ENCODE measurements around the gene TMEM33. TPM values are rescaled to one million over a fixed set of nuclear protein-coding genes. Genes with fewer than 3 reads are reported as not detected.

The TMEM33 gene
- total RNA-seq, 1 donor from 2014 or later: 22.5 TPM

DNA sequence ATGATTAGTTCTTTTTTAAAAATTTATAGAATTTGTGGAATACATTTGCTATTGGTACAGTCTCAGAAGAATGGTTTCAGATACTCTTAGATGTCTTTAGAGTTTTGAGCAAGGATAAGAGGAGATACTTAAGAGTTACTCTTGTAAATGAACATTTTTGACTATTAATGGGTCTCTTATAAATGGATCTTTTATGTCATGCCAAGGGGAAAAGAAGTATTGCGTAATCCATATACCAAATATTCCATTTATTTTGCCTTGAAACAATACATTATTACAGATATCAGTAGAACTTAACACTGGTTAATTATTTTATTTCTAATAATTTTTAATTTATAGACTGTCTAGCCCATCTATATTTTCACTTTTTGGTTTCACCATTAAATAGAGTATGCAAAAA lies 29.2 kb downstream of the TMEM33 start:
- Histone ChIP-seq H3K4me1 (no peaks in the 10 kb centered on the region), H3K27me3 (ENCODE audit: low read depth) (no peaks in the 10 kb centered on the region), H3K4me3 (no peak overlapping the region), H3K9me3 (replicated peaks) (peaks cover 11% of the 10 kb centered on the region), H3K36me3 (no peaks in the 10 kb centered on the region), H3K27ac (replicated peaks) (no peak overlapping the region)
- intact Hi-C loops (cut with micrococcal nuclease): no loop called here
- TF ChIP-seq, protein P1, sequence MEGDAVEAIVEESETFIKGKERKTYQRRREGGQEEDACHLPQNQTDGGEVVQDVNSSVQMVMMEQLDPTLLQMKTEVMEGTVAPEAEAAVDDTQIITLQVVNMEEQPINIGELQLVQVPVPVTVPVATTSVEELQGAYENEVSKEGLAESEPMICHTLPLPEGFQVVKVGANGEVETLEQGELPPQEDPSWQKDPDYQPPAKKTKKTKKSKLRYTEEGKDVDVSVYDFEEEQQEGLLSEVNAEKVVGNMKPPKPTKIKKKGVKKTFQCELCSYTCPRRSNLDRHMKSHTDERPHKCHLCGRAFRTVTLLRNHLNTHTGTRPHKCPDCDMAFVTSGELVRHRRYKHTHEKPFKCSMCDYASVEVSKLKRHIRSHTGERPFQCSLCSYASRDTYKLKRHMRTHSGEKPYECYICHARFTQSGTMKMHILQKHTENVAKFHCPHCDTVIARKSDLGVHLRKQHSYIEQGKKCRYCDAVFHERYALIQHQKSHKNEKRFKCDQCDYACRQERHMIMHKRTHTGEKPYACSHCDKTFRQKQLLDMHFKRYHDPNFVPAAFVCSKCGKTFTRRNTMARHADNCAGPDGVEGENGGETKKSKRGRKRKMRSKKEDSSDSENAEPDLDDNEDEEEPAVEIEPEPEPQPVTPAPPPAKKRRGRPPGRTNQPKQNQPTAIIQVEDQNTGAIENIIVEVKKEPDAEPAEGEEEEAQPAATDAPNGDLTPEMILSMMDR (IDR thresholded peaks at IDR 0.05; ENCODE audit: borderline replicate concordance): no peak
- no peak for DNase-seq

DNA sequence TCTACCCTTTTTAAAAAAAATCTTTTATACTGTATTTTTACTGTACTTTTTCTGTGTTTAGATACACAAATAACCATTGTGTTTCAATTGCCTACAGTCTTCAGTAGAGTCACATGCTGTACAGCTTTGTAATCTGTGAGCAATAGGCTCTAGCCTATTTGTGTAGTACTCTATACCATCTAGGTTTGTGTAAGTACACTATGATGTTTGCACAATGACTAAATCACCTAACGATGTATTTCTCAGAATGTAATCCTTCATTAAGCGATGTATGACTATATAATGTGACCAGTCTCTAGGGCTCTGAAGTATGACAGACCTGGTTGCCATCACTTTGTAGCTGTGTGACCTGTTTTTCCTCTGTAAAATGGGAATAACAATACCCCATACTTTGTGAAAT lies 32.2 kb downstream of the TMEM33 start:
- H3K9me3 ChIP-seq (replicated peaks): peaks cover 11% of the 10 kb centered on the region
- TF ChIP-seq, protein P1 (IDR thresholded peaks at IDR 0.05; ENCODE audit: borderline replicate concordance): no peak
- H3K27me3 ChIP-seq (ENCODE audit: low read depth): no peaks in the 10 kb centered on the region
- DNase-seq: no peak
- intact Hi-C loops (cut with micrococcal nuclease): no loop called here
- H3K36me3 ChIP-seq: no peaks in the 10 kb centered on the region
- H3K4me1 ChIP-seq: no peaks in the 10 kb centered on the region
- no peak overlapping the region for H3K27ac ChIP-seq (replicated peaks)
- no peak overlapping the region for H3K4me3 ChIP-seq

DNA sequence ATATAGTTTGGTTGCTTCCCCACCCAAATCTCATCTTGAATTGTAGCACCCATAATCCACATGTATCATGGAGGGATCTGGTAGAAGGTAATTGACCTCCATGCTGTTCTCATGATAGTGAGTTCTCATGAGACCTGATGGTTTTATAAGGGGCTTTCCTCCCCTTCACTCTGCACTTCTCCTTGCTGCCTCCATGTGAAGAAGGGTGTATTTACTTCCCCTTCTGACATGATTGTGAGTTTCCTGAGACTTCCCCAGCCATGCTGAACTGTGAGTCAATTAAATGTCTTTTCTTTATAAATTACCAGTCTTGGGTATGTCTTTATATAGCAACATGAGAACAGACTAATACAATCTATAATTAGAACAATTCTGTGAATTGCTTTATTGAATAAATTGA lies 34.4 kb downstream of the TMEM33 start:
- intact Hi-C loops (cut with micrococcal nuclease): no loop called here
- no peaks in the 10 kb centered on the region for H3K27me3 ChIP-seq (ENCODE audit: low read depth)
- H3K4me1 ChIP-seq: no peaks in the 10 kb centered on the region
- H3K9me3 ChIP-seq (replicated peaks): peaks cover 11% of the 10 kb centered on the region
- no peak overlapping the region for H3K4me3 ChIP-seq
- H3K36me3 ChIP-seq: no peaks in the 10 kb centered on the region
- TF ChIP-seq, protein P1 (IDR thresholded peaks at IDR 0.05; ENCODE audit: borderline replicate concordance): no peak
- no peak overlapping the region for H3K27ac ChIP-seq (replicated peaks)
- no peak for DNase-seq

DNA sequence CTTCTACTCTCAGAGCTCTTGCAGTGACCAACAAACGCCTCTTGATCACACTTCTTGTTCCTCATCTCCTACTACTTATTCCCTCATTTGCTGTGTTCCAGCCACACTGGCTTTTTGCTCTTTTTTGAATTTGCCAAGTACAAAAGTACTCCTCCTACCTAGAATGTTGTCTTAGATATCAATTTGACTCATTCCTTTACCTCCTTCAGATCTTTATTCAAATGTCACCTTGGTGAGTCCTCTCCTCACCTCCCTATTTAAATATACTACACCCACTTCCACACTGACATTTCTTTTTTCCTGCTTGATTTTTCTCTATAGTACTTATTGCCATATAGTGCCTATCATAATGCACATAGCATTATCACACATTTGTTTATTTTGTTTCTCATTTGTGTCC lies 40.1 kb downstream of the TMEM33 start:
- TF ChIP-seq, protein P1 (IDR thresholded peaks at IDR 0.05; ENCODE audit: borderline replicate concordance): no peak
- Histone ChIP-seq H3K36me3 (no peaks in the 10 kb centered on the region), H3K4me3 (no peak overlapping the region), H3K27ac (replicated peaks) (no peak overlapping the region), H3K27me3 (ENCODE audit: low read depth) (no peaks in the 10 kb centered on the region), H3K9me3 (replicated peaks) (no peaks in the 10 kb centered on the region), H3K4me1 (peaks cover 7% of the 10 kb centered on the region)
- intact Hi-C loops (cut with micrococcal nuclease): no loop called here
- no peak for DNase-seq

DNA sequence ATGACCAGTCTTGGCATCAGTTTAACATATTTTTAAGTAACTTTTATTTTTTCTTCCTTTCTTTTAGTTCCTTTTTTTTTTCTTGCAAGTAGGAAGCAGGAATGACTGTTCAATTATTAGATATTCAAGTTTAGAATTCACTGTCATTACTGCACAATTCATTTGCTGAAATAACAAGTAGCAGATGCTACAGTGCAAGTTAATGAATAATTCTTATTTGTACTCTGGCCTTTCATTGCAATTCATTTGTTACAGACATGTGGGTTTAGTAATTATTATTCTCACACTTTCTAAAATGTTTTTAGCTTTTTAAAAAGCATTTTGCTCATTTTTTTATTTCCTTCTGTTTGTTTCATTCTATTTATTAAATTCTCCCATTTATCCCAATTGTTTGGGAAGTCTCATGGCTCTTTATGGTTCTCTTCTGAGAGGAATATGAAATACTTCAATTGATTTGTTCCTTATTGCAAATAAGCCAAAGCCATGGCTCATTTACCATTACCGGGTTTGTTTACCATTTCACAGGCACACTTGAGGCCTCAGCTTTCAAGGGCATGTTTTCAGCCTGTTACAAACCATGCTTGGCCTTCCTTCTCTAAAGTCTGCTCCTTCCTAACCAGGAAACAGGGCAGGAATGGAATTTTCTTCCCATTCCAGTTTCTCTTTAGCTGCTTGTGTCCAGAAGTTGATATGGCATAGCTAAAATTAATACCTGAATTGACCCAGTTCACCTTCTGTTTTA lies 41.7 kb downstream of the TMEM33 start:
- Histone ChIP-seq H3K27me3 (ENCODE audit: low read depth) (no peaks in the 10 kb centered on the region), H3K27ac (replicated peaks) (no peak overlapping the region), H3K4me3 (no peak overlapping the region), H3K36me3 (no peaks in the 10 kb centered on the region), H3K4me1 (peaks cover 7% of the 10 kb centered on the region), H3K9me3 (replicated peaks) (no peaks in the 10 kb centered on the region)
- intact Hi-C loops (cut with micrococcal nuclease): no loop called here
- TF ChIP-seq, protein P1 (IDR thresholded peaks at IDR 0.05; ENCODE audit: borderline replicate concordance): no peak
- DNase-seq: no peak
